Measurements from ENCODE around the gene CYP27B1.

GRCh38 chr12:57754411-57755193 is 12.3 kb downstream of the CYP27B1 start, which contains the start of gene MARCHF9:
- TF ChIP-seq POLR2AphosphoS5 (IDR thresholded peaks at IDR 0.05) (no peak), CTCF (IDR thresholded peaks at IDR 0.05) (no peak), POLR2A (IDR thresholded peaks at IDR 0.05) (no peak), EP300 (IDR thresholded peaks at IDR 0.05) (no peak)

All from gastroesophageal sphincter (tissue), 3 donors.